NCI-H1048 (cell line): Measurements from ENCODE around the gene TTBK1.

Source experiments
- DNase-seq: peaks from one replicate; lab custom pipeline; 2025; lab: John Stamatoyannopoulos, UW

The TTBK1 gene

DNA sequence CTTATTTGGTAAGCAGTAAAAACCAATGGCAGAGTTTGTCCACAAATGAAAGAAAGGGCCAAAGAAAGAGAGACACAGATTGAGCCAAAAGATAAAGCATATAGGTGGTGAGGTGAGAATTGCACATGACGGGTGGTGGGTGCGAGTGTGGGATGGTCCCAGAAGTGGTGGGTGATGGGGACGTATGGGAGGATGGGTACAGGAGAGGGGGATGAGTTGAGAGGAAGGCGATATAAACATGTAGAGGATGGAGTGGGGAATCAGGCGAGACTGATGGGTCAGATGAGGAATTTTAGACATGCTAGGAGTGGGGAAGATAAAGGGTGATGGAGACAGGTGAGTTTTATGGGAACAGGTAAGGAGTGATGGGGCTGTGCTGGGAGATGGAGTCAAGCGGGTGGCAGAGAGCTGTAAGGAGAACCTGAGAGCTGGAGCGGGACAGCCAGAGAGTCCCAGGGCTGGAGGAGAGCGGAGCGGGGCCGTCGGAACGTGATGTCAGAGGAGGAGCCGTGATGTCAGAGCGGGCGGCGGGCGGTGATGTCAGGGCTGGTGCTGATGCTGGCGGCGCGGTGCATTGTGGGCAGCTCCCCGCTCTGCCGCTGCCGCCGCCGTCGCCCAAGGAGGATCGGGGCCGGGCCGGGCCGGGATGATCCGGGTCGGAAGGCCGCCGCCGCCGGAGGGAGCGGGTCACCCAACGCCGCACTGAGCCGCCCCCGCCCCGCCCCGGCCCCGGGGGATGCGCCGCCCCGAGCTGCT is at the start of gene TTBK1:
TSS of gene TTBK1 (plus strand) at position 574 of the 756 bp plus-strand sequence. CDS start 3,180 bp downstream, outside the sequence.
- DNase-seq: no peak

DNA sequence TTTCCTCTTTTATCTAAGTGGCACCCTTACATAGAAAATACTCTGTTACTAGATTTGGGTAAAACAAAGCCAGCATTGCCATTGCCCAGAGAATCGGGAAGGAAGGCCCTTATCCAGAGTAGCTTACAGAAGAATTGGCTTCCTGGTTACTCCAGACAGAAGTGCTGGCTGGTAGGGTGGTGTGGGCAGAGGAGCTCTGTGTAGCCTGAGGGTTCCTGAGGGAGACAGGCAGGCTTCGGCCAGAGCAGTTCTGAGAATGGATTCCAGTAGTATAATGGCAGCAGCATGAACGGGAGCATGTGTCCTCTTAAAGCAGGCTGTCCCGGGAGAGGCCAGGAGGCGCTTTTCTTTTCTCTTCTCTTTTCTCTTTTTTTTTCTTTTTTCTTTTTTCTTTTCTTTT is 49.4 kb upstream of the TTBK1 start:
- DNase-seq: no peak

DNA sequence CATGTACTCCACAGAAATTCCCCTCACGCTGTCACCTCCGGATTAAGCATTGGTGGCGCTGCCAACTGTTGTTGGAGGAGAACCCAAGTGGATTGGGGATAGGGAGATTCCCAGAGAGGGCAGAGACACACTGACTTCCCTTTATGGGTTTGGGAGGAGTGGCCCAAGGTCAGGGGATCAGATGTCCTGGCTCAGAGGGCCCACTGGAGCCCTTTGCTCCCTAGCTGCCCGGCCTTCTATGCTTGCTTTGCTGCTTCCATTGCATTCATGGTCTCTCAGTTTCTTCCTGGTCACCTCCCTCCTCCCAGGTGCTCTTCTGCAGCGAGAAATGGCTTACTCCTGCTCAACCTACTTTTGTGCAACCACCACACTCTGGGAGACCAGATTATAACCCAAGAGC is 46.9 kb upstream of the TTBK1 start:
- no peak for DNase-seq

DNA sequence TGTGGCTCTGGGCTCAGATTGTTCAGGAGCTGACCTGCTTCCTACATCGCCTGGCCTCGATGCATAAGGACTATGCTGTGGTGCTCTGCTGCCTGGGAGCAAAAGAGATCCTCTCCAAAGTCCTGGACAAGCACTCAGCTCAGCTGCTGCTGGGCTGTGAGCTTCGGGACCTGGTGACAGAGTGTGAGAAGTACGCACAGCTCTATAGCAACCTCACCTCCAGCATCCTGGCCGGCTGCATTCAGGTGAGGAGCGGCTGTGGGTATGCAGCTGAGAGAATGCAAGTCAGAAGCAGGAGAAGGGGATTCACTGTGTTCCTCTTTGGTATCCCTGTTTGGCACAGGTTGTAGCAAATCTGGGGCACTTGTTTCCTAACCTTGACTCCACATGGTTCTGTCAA is 43.4 kb upstream of the TTBK1 start:
- DNase-seq: no peak

DNA sequence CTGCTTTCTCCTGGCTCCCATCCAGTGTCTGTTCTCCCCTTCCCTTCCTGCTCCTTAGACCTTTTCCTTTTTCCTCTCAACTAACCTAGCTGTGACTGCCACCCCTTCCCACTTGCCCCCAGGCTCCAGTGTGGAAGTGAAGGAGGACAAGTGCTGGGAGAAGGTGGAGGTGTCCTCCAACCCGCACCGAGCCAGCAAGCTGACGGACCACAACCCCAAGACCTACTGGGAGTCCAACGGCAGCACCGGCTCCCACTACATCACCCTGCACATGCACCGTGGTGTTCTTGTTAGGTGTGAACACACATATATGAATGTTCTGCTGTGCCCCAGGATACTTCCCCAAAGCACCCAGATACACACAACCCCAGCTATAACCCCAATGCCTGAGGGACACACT is 42.7 kb upstream of the TTBK1 start:
- no peak for DNase-seq

DNA sequence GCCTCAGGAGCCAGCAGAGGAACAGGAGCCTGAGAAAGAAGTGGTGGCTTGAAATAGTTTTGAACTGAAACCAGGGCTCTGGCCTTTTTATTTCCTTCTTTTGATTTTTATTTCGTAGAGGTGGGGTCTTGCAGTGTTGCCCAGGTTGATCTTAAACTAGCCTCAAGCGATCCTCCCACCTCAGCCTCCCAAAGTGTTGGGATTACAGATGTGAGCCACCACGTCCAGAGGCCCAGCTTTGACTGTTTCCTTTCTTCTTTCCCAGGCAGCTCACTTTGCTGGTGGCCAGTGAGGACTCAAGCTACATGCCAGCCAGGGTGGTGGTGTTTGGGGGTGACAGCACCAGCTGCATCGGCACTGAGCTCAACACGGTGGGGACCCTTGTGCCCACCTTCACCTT is 40.8 kb upstream of the TTBK1 start:
- no peak for DNase-seq

DNA sequence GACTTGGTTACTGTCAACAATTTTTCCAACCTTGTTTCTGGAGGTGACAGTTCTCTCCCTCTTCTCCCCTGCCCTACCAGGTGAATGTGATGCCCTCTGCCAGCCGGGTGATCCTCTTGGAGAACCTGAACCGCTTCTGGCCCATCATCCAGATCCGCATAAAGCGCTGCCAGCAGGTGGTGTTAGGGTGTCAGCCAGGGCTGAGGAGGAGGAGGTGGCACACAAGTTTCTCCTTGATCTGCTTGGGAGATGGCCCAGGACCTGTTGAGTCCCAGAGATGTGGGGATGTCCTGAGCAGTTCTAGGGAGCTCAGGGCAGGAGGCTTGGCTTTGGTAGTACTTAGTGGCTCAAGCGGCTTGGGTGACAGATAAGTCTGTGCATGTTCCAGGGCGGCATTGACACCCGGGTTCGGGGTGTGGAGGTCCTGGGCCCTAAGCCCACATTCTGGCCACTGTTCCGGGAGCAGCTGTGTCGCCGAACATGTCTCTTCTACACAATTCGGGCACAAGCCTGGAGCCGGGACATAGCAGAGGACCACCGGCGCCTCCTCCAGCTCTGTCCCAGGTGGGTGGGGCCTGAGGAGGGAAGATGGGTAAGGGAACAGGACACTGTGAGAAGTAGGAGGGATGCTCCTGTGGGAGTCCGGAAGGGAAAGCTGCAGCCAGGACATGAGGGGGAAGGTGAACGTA is 40.1 kb upstream of the TTBK1 start:
- no peak for DNase-seq

DNA sequence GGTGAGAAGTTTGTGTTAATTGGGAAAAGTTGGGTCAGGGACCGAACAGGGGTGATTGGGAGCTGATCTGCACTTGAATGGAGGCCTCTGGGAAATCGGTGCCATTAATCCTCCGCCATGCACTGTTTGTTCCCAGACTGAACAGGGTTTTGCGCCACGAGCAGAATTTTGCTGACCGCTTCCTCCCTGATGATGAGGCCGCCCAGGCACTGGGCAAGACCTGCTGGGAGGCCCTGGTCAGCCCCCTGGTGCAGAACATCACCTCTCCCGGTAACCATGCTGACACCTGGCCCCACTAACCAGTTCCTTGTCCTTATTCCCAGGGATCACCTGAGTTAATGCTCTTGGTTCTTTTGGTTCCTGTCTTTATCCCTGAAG is 39.6 kb upstream of the TTBK1 start:
- DNase-seq: no peak

DNA sequence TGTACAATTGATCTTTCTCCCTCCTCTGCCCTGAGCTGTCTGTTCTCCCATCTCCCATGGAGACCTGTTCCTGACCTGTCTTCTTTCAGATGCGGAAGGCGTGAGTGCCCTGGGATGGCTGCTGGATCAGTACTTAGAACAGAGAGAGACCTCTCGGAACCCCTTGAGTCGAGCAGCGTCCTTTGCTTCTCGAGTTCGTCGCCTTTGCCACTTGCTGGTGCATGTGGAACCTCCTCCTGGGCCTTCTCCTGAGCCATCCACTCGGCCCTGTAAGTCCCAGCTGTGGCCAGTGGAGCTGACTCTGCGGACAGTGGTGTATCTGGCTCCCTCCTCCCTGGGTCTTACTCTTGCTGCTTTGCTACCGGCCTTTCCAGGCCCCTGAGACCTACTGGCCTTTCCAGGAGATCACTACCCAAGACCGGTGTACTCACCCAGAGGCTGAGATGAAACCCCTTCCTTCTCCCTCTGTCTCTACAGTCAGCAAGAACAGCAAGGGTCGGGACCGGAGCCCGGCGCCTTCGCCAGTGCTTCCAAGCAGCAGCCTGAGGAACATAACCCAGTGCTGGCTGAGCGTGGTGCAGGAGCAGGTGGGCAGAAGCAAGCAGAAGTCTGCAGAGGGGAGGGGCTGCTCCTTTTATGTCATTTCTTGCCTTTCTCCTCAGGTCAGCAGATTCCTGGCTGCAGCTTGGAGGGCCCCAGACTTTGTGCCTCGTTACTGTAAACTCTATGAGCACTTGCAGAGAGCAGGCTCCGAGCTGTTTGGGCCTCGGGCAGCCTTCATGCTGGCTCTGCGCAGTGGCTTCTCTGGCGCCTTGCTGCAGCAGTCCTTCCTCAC is 38.8 kb upstream of the TTBK1 start:
- DNase-seq: no peak

DNA sequence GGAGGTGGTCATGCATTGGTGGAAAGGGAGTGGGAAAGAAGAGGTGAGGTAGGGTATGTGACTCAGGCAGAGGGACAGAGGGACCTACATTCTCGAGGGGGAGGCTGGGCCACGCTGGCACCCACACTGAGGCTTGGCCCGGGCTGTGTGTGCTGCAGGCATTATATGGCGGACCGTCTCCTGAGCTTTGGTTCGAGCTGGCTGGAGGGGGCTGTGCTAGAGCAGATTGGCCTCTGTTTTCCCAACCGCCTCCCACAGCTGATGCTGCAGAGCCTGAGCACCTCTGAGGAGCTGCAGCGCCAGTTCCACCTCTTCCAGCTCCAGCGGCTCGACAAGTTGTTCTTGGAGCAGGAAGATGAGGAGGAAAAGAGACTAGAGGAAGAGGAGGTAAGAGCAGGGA is 37.4 kb upstream of the TTBK1 start:
- no peak for DNase-seq

DNA sequence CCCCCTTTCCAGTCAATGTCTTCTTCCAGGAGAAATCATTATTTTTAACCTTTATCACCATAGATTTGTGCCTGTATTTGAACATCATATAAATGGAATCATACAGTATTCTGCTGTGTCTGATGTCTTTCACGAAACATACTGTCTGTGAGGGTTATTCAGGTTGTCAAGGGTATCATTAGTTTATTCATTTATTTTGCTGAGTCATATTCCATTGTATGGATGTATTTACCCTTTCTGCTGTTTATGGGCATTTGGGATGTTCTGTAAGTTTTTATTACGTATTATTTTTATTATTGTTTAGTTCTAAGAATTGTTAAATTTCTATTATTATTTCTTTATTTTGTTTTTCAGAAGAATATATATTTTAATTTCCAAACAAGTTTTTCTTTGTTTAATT is 36.0 kb upstream of the TTBK1 start:
- no peak for DNase-seq

DNA sequence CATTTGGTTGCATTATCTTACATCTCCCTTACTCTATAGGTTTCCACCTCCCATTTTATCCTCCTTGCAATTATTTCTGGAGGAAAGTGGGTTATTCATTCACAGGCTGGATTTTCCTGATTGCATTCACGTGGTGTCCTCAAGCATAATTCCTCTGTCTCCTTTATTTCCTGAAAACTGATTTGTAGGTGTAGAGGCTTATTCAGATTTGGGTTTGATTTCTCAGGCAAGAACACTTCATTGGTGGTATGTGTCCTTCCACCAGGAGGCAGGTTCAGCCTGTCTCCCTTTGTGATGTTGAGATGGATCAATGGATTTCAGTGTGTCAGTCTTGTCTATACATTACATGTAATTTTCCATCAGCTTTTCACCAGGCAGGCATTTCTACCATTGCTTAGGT is 31.3 kb upstream of the TTBK1 start:
- DNase-seq: no peak

DNA sequence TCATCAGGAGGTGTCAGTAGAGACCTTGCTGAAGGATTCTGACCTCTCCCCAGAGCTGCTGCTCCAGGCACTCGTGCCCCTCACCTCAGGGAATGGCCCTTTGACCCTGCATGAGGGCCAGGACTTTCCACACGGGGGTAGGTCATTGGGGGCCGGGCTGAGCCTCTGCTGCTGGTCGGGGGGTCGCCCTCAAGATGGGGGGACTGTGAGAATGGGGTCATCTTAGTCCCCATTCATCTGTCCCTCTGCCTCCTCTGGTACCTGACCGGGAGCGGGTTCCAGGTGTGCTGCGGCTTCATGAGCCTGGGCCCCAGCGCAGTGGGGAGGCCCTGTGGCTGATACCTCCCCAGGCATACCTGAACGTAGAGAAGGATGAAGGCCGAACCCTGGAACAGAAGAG is 29.9 kb upstream of the TTBK1 start:
- DNase-seq: no peak

DNA sequence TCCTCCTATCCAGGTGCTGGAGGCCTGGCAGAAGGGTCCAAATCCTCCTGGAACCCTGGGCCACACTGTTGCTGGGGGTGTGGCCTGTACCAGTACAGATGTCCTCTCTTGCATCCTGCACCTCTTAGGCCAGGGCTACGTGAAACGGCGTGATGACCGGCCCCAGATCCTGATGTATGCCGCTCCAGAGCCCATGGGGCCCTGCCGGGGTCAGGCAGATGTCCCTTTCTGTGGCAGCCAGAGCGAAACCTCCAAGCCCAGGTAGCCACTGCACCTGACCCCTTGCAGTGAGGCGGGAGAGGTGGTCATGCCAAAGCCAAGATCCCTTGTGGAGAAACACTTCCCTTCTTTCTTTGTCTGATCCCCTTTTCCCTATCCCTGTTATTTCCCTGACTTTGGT is 28.2 kb upstream of the TTBK1 start:
- DNase-seq: no peak

DNA sequence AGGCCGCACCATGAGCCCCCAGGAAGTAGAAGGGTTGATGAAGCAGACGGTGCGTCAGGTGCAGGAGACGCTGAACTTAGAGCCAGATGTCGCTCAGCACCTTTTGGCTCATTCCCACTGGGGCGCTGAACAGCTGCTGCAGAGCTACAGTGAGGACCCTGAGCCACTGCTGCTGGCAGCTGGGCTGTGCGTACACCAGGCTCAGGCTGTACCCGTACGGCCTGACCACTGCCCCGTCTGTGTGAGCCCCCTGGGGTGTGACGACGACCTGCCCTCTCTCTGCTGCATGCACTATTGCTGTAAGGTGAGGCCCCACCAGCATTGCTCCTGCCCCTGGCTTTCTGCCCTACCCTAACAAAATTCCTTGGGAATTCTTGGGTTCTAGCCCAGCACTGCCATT is 27.1 kb upstream of the TTBK1 start:
- no peak for DNase-seq

DNA sequence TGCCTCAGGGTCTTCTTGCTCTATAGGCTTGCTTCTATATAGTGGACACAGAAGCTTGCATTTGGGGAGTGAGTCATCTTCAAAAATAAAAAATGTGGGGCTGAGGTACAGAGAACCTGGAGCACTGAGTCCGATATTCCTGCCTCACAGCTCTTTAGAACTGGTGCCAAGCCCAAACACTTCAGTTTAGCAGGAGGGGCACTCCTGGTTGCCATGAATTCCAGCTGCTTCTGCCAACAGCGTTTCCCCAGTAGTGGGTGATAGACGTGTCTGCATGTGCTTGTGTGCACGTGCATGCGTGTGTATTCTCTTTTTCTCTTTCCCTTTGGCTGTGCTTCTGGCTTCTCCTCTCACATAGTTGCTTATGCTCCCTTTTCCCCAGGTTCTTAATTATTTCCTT is 25.9 kb upstream of the TTBK1 start:
- DNase-seq: no peak

DNA sequence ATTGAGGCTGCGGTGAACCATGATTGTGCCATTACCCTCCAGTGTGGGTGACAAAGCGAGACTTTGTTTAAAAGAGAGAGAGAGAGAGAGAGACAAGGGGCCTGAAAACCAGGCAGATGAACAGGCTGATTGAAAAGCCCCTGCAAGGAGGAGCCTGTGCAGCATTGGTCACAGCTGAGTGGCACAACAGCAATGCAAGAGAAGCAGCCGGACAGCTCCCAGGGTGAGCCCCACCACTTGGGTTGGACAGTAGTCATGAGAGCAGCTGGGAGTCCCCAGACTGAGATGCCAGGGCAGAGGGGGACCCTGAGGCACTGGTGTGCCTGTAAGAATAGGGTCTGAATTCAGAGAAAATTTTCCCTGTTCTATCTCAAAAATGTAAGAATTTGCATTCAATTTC is 24.2 kb upstream of the TTBK1 start:
- DNase-seq: no peak

DNA sequence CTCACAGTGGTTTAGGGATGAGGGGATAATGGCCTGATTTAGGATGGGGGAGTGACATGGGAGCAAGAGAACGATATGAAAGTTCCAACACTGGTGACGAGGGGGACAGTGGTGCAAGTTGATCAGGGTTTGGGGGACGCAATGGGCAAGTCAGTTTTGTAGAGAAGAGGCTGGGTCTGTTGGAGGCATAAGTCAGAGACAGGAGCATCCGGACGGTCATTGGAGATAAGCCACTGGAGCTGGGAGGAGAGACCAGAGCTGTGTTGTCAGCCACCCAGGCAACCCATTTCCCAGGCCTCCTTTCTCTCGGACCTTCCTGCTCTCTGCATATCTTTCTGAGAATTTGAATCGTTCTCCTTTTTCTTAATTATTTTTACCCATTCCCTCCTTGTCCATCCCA is 23.5 kb upstream of the TTBK1 start:
- no peak for DNase-seq

DNA sequence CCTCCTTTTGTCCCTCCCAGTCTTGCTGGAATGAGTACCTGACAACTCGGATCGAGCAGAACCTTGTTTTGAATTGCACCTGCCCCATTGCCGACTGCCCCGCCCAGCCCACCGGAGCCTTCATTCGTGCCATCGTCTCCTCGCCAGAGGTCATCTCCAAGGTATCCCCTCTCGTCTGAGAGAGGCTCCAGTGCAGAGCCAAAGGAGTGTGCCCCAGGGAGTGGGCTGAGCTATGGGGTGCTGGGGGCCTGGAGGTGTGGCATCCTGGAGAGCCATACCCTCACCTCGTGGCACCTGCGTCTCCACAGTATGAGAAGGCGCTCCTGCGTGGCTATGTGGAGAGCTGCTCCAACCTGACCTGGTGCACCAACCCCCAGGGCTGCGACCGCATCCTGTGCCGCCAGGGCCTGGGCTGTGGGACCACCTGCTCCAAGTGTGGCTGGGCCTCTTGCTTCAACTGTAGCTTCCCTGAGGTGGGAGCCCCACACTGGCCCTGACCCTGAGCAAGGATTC is 22.8 kb upstream of the TTBK1 start:
- no peak for DNase-seq

DNA sequence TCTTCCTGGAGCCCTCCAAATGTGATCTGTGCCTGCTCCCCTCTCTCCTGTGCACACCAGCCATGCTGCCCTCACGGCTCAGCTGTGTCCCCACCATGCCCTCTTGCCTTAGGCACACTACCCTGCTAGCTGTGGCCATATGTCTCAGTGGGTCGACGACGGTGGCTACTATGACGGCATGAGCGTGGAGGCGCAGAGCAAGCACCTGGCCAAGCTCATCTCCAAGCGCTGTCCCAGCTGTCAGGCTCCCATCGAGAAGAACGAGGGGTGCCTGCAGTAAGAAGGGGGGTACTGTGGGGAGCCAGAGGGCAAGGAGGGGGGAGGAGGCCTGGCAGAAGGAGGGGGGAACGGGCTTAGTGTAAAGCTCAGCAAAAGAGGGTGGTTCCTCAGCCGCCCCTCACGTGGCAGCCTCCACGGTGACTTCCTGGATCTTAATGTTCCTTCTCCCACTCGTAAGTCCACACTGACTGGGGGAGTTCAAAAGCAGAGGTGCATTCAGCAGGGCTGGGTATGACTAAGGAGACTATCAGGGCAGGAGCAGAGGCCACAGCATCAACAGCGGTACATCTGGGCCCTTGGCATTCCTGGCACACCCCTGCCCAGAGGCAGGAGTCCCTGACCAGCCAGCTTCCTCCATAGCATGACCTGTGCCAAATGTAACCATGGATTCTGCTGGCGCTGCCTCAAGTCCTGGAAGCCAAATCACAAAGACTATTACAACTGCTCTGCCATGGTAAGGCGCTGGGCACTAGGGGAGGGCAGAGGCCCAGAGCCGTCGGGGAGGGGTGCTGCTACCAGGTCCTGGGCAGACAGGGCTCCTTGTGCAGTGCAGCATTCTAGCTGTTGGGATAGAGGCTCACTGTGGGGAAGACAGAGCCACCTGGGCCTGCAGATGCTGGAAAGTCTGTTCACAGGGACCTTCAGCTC is 22.0 kb upstream of the TTBK1 start:
- DNase-seq: no peak

DNA sequence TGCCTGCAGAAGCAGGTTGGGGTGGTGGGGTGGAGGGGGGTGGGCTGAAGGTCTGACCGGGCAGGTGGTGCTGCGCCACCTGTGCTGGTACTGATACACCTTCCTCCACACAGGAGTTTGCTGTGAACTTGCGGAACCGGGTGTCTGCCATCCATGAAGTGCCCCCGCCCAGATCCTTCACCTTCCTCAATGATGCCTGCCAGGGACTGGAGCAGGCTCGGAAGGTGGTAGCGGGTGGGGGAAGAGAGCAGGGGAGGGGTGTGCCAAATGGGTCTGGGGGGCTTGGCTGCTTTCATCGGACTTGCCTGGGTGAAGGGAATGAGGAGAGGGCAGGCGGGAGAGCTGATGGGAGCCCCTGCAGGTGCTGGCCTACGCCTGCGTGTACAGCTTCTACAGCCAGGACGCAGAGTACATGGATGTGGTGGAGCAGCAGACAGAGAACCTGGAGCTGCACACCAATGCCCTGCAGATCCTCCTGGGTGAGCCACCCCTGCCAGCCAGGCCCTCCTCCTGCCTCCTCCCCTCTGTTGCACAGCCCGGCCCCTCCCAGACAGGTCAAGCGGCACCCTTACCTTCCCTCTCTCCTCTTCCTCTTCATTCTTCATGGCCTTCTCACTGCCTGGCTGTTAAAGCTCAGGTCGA is 20.7 kb upstream of the TTBK1 start:
- DNase-seq: no peak
